Memory B cell (primary cell): ENCODE results near the gene C9orf85.
"Not testable (repeated sequence)": the region's sequence is repeated elsewhere in the genome, so short reads cannot be mapped to it uniquely, and the experiment has no call there.

Source experiments
- ATAC-seq: fragments of 150-1000 bp; cut with Tn5 transposase; 2 replicates; pipeline ENCODE4 v1.10.0; 2021; ENCODE audit warnings: low read depth, mild to moderate bottlenecking, moderate library complexity
- DNase-seq, 2 donors: peaks; one replicate each; pipeline ENCODE4 v3.0.0; 2022; ENCODE audit warnings: low spot score in 2 of 2
- H3K27ac Mint-ChIP-seq: one replicate; pipeline ENCODE4 v1.8.0; 2022; ENCODE audit warnings: mild to moderate bottlenecking, moderate library complexity, mixed read lengths
- H3K27me3 Mint-ChIP-seq: one replicate; pipeline ENCODE4 v1.8.0; 2022; ENCODE audit warnings: mixed read lengths
- H3K36me3 Mint-ChIP-seq: one replicate; pipeline ENCODE4 v1.8.0; 2022; ENCODE audit warnings: mild to moderate bottlenecking, mixed read lengths
- H3K4me1 Mint-ChIP-seq: one replicate; pipeline ENCODE4 v1.8.0; 2022; ENCODE audit warnings: mixed read lengths
- H3K4me3 Mint-ChIP-seq: one replicate; pipeline ENCODE4 v1.8.0; 2022; ENCODE audit warnings: mild to moderate bottlenecking, moderate library complexity, mixed read lengths
- H3K9me3 Mint-ChIP-seq: one replicate; pipeline ENCODE4 v1.8.0; 2022; ENCODE audit warnings: mixed read lengths

C9orf85 gene

GRCh38 chr9:71941060-71941568 lies 29.7 kb downstream of the C9orf85 start:
- no peak overlapping the region for H3K27ac Mint-ChIP-seq
- no peak for ATAC-seq

GRCh38 chr9:71941998-71942567 lies 30.6 kb downstream of the C9orf85 start:
- H3K27ac Mint-ChIP-seq: no peak overlapping the region

More at GRCh38 chr9:71941060-71941568, 29.7 kb downstream of the C9orf85 start:
- Mint-ChIP-seq H3K4me3 (no peak overlapping the region), H3K36me3 (peaks cover under 1% of the 10 kb centered on the region), H3K4me1 (peaks cover 16% of the 10 kb centered on the region), H3K9me3 (no peaks in the 10 kb centered on the region), H3K27me3 (no peaks in the 10 kb centered on the region)
- DNase-seq: no peak

GRCh38 chr9:71944754-71945375 lies 33.4 kb downstream of the C9orf85 start:
- peaks cover 10% of the 10 kb centered on the region for H3K4me1 Mint-ChIP-seq
- H3K36me3 Mint-ChIP-seq: peaks cover 15% of the 10 kb centered on the region
- H3K27ac Mint-ChIP-seq: peak overlapping the region; percentile 59
- no peak overlapping the region for H3K4me3 Mint-ChIP-seq
- no peaks in the 10 kb centered on the region for H3K9me3 Mint-ChIP-seq
- H3K27me3 Mint-ChIP-seq: no peaks in the 10 kb centered on the region
- ATAC-seq: no peak
- DNase-seq: no peak

More at GRCh38 chr9:71941998-71942567, 30.6 kb downstream of the C9orf85 start:
- Mint-ChIP-seq H3K36me3 (peaks cover 5% of the 10 kb centered on the region), H3K27me3 (no peaks in the 10 kb centered on the region), H3K4me1 (peaks cover 15% of the 10 kb centered on the region), H3K9me3 (no peaks in the 10 kb centered on the region), H3K4me3 (no peak overlapping the region)
- no peak for DNase-seq
- ATAC-seq: no peak

- DNase-seq, H3K9me3 Mint-ChIP-seq, H3K27ac Mint-ChIP-seq, H3K4me1 Mint-ChIP-seq, H3K4me3 Mint-ChIP-seq, H3K36me3 Mint-ChIP-seq, H3K27me3 Mint-ChIP-seq, ATAC-seq: not testable (repeated sequence)
These were observed 43.2 kb downstream of the C9orf85 start for GRCh38 chr9:71954652-71955051.

GRCh38 chr9:71955300-71955915 lies 44.0 kb downstream of the C9orf85 start:
- Mint-ChIP-seq H3K27ac (no peak overlapping the region), H3K4me3 (no peak overlapping the region), H3K36me3 (peaks cover 6% of the 10 kb centered on the region), H3K9me3 (no peaks in the 10 kb centered on the region), H3K27me3 (no peaks in the 10 kb centered on the region), H3K4me1 (no peaks in the 10 kb centered on the region)
- DNase-seq (no peak), ATAC-seq (no peak)

GRCh38 chr9:71962328-71962727 lies 50.9 kb downstream of the C9orf85 start:
- ATAC-seq (no peak), DNase-seq (no peak)
- H3K27ac Mint-ChIP-seq: no peak overlapping the region
- H3K36me3 Mint-ChIP-seq: peaks cover 25% of the 10 kb centered on the region
- no peaks in the 10 kb centered on the region for H3K27me3 Mint-ChIP-seq
- H3K4me1 Mint-ChIP-seq: peaks cover 2% of the 10 kb centered on the region
- H3K9me3 Mint-ChIP-seq: peaks cover 3% of the 10 kb centered on the region
- no peak overlapping the region for H3K4me3 Mint-ChIP-seq

- ATAC-seq, H3K4me3 Mint-ChIP-seq, DNase-seq, H3K9me3 Mint-ChIP-seq, H3K27ac Mint-ChIP-seq, H3K4me1 Mint-ChIP-seq, H3K27me3 Mint-ChIP-seq: not testable (repeated sequence)
- peaks cover 30% of the 10 kb centered on the region for H3K36me3 Mint-ChIP-seq
These were observed 52.1 kb downstream of the C9orf85 start for GRCh38 chr9:71963471-71963996.

GRCh38 chr9:71965403-71965802 lies 54.0 kb downstream of the C9orf85 start:
- H3K9me3 Mint-ChIP-seq: peaks cover 10% of the 10 kb centered on the region
- DNase-seq (no peak), ATAC-seq (no peak)
- H3K4me3 Mint-ChIP-seq: no peak overlapping the region
- H3K36me3 Mint-ChIP-seq: peaks cover 36% of the 10 kb centered on the region
- H3K27ac Mint-ChIP-seq: no peak overlapping the region
- H3K27me3 Mint-ChIP-seq: no peaks in the 10 kb centered on the region
- H3K4me1 Mint-ChIP-seq: peaks cover 2% of the 10 kb centered on the region

- ATAC-seq: no peak
- H3K4me3 Mint-ChIP-seq: no peak overlapping the region
- H3K9me3 Mint-ChIP-seq: peaks cover 10% of the 10 kb centered on the region
- H3K27ac Mint-ChIP-seq: no peak overlapping the region
- no peak for DNase-seq
- no peaks in the 10 kb centered on the region for H3K27me3 Mint-ChIP-seq
- peaks cover 38% of the 10 kb centered on the region for H3K36me3 Mint-ChIP-seq
- H3K4me1 Mint-ChIP-seq: peaks cover 2% of the 10 kb centered on the region
These were observed 55.2 kb downstream of the C9orf85 start for GRCh38 chr9:71966601-71967000.

GRCh38 chr9:71968541-71969090 lies 57.2 kb downstream of the C9orf85 start:
- DNase-seq (no peak), ATAC-seq (no peak)
- Mint-ChIP-seq H3K9me3 (peaks cover 10% of the 10 kb centered on the region), H3K4me1 (peaks cover 2% of the 10 kb centered on the region), H3K27ac (no peak overlapping the region), H3K36me3 (peaks cover 39% of the 10 kb centered on the region), H3K27me3 (no peaks in the 10 kb centered on the region), H3K4me3 (no peak overlapping the region)

- ATAC-seq: no peak
- Mint-ChIP-seq H3K4me3 (no peak overlapping the region), H3K27me3 (no peaks in the 10 kb centered on the region)
These were observed 64.4 kb downstream of the C9orf85 start for GRCh38 chr9:71975833-71976232.

GRCh38 chr9:71977003-71977402 lies 65.6 kb downstream of the C9orf85 start:
- Mint-ChIP-seq H3K9me3 (no peaks in the 10 kb centered on the region), H3K36me3 (peaks cover 6% of the 10 kb centered on the region), H3K4me3 (no peak overlapping the region), H3K27me3 (no peaks in the 10 kb centered on the region), H3K27ac (no peak overlapping the region), H3K4me1 (no peaks in the 10 kb centered on the region)
- DNase-seq (no peak), ATAC-seq (no peak)

More at GRCh38 chr9:71975833-71976232, 64.4 kb downstream of the C9orf85 start:
- Mint-ChIP-seq H3K27ac (no peak overlapping the region), H3K36me3 (peaks cover 6% of the 10 kb centered on the region), H3K9me3 (no peaks in the 10 kb centered on the region), H3K4me1 (no peaks in the 10 kb centered on the region)
- DNase-seq: no peak

- DNase-seq (no peak), ATAC-seq (no peak)
- no peak overlapping the region for H3K4me3 Mint-ChIP-seq
- H3K27me3 Mint-ChIP-seq: no peaks in the 10 kb centered on the region
- no peaks in the 10 kb centered on the region for H3K4me1 Mint-ChIP-seq
- no peaks in the 10 kb centered on the region for H3K9me3 Mint-ChIP-seq
- H3K36me3 Mint-ChIP-seq: peaks cover 8% of the 10 kb centered on the region
- no peak overlapping the region for H3K27ac Mint-ChIP-seq
These were observed 69.1 kb downstream of the C9orf85 start for GRCh38 chr9:71980266-71981190.
